Right lobe of liver (tissue), 6 donors: ENCODE results near the gene KCNJ4. TPM values are rescaled to one million over a fixed set of nuclear protein-coding genes. Genes with fewer than 3 reads are reported as not detected.

Experiments
- ATAC-seq, 4 donors: fragments of 200-7000 bp; cut with Tn5 transposase; one replicate each; pipeline ENCODE4 v1.9.1; 2020; ENCODE audit warnings: mild to moderate bottlenecking in 4 of 4, moderate library complexity in 4 of 4
- DNase-seq, 3 donors: peaks; one replicate each; pipeline ENCODE4 v3.0.0-alpha.2; 2020
- H3K27ac ChIP-seq, 3 donors: fragments of 200-600 bp; one replicate each; pipeline ENCODE4 v1.8.0; 2022
- H3K27me3 ChIP-seq, 2 donors: fragments of 200-600 bp; one replicate each; pipeline ENCODE4 v1.8.0; 2022
- H3K36me3 ChIP-seq, 4 donors: fragments of 200-600 bp; sonication (generic) in 1 of 4; one replicate each; pipeline versions ENCODE4 v1.5.1 to v1.8.0; 2017 to 2022; ENCODE audit warnings: control low read depth in 1 of 4
- H3K4me1 ChIP-seq, 4 donors: fragments of 200-600 bp; sonication (generic) in 1 of 4; one replicate each; pipeline versions ENCODE4 v1.5.1 to v1.8.0; 2017 to 2022; ENCODE audit warnings: control low read depth in 1 of 4
- H3K4me3 ChIP-seq, 3 donors: fragments of 200-600 bp; one replicate each; pipeline ENCODE4 v1.8.0; 2022
- H3K9me3 ChIP-seq, 4 donors: fragments of 200-600 bp; sonication (generic) in 1 of 4; one replicate each; pipeline versions ENCODE4 v1.5.1 to v1.8.0; 2017 to 2022; ENCODE audit warnings: control low read depth in 1 of 4
- CTCF ChIP-seq, 4 donors: fragments of 200-600 bp in 3 of 4; fragments of 450-650 bp in 1 of 4; IDR thresholded peaks; one replicate each; pipeline versions ENCODE4 v1.5.1 to v1.8.0; 2016 to 2022; ENCODE audit warnings: antibody characterized with exemption in 4 of 4, mild to moderate bottlenecking in 2 of 4
- POLR2A ChIP-seq: fragments of 450-650 bp; IDR thresholded peaks from one replicate; pipeline ENCODE4 v1.6.1; 2017; ENCODE audit warnings: antibody characterized with exemption, mild to moderate bottlenecking
- WGBS: methylation state at CpG from one replicate; pipeline ENCODE4 v1.1.6; 2018; ENCODE audit warnings: low coverage, low lambda C conversion rate; ENCODE audit not compliant: insufficient coverage; ENCODE audit errors: missing lambda C conversion rate; 5-methylcytosine and 5-hydroxymethylcytosine counted together
- intact Hi-C, 2 donors: fragments of 100-400 bp; cut with DNase I; formaldehyde crosslinking; loops; one replicate each; pipeline versions ENCODE4 v1.11.2 to v1.14.1; 2022
- total RNA-seq, 6 experiments: library from RNA; depleted of rRNA in 2 of 6; stranded (reverse); fragments of >200 nt in 2 of 6; fragmentation: NEBNext Ultra II Directional in 3 of 6; extraction: Animal tissue kit (Norgen Biotek cat#: 25700) in 3 of 6; gene quantifications; one replicate each; pipeline versions ENCODE4 v1.1.0 to v1.2.4, GENCODE V29; 2016 to 2023
- donor health status: DM: no; HTN: yes; CAD: no.
- donor health status: DM: no; HTN: no; CAD: no.
- donor health status: DM: no; HTN: no; CAD: no.
- donor health status: DM: no; HTN: yes; CAD: no.
- donor health status: DM: no; HTN: yes; CAD: no.

Gene KCNJ4
- total RNA-seq, 6 experiments from 2014 or later = not detected

- ATAC-seq = no peak
- WGBS = 49% methylated on average over 14 of the region's 21 CpGs
- intact Hi-C loops = no loop called here
- Histone ChIP-seq H3K9me3 (no peaks in the 10 kb centered on the region), H3K36me3 (no peaks in the 10 kb centered on the region), H3K27ac (no peak overlapping the region), H3K4me1 (no peaks in the 10 kb centered on the region), H3K27me3 (no peaks in the 10 kb centered on the region), H3K4me3 (no peak overlapping the region)
- DNase-seq = no peak
- TF ChIP-seq POLR2A (no peak), CTCF (IDR thresholded peaks at IDR 0.05) (no peak)
These were observed 11.1 kb downstream of the KCNJ4 start for GRCh38 chr22:38443628-38444521.

GRCh38 chr22:38442967-38443627, 11.9 kb downstream of the KCNJ4 start:
- DNase-seq (no peak), ATAC-seq (peak in 1 of 4 donors; percentile 6)
- H3K4me3 ChIP-seq = no peak overlapping the region
- no peaks in the 10 kb centered on the region for H3K36me3 ChIP-seq
- intact Hi-C loops = no loop called here
- H3K4me1 ChIP-seq = no peaks in the 10 kb centered on the region
- 46% methylated on average over 8 of the region's 13 CpGs for WGBS
- TF ChIP-seq CTCF (IDR thresholded peaks at IDR 0.05) (no peak), POLR2A (no peak)
- H3K27ac ChIP-seq = no peak overlapping the region
- H3K27me3 ChIP-seq = no peaks in the 10 kb centered on the region
- H3K9me3 ChIP-seq = no peaks in the 10 kb centered on the region

DNA sequence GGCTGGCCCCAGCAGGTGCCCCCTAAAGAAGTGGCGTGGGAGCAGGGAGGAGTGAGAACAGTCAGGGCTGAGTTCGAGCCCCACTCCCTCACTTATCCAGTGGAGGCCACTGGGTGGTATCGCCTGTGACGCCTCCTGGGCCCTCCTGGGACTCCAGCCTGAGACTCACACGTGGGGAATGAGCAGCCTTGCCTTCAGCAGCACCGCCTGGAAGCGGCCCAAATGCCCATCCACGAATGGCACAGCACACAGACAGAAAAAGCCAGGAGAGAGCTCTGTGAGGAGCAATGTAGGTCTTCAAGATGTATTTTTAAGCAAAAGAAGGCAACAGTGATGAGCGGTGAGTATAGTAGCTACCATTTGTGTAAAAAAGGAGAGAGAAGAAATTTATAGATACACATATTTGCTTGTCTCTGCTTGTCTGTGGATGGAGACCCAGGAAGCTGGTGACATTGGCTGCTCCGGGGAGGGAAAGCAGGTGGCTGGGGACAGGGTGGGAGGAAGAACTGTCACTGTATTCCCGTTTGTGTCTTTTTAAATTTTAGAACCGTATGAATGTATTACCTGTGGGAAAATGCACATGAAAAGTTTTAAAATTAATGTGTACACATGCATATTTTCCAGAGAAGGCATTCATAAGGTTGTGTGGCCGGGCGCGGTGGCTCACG, 13.2 kb downstream of the KCNJ4 start:
- no peaks in the 10 kb centered on the region for H3K27me3 ChIP-seq
- 69% methylated on average over 11 of the region's 16 CpGs for WGBS
- TF ChIP-seq POLR2A (no peak), CTCF (IDR thresholded peaks at IDR 0.05) (no peak)
- no peak for DNase-seq
- no peak overlapping the region for H3K27ac ChIP-seq
- intact Hi-C loops = no loop called here
- H3K4me1 ChIP-seq = no peaks in the 10 kb centered on the region
- no peaks in the 10 kb centered on the region for H3K36me3 ChIP-seq
- no peak for ATAC-seq
- no peak overlapping the region for H3K4me3 ChIP-seq
- H3K9me3 ChIP-seq = no peaks in the 10 kb centered on the region

- 88% methylated on average over 13 of the region's 14 CpGs for WGBS
- no peak overlapping the region for H3K4me3 ChIP-seq
- DNase-seq = no peak
- no peak overlapping the region for H3K27ac ChIP-seq
- intact Hi-C loops = no loop called here
- H3K4me1 ChIP-seq = no peaks in the 10 kb centered on the region
- no peaks in the 10 kb centered on the region for H3K9me3 ChIP-seq
- TF ChIP-seq CTCF (IDR thresholded peaks at IDR 0.05) = no peak
- no peak for TF ChIP-seq POLR2A
- H3K27me3 ChIP-seq = no peaks in the 10 kb centered on the region
- H3K36me3 ChIP-seq = no peaks in the 10 kb centered on the region
- no peak for ATAC-seq
These were observed 14.2 kb downstream of the KCNJ4 start for GRCh38 chr22:38440747-38441350.
